ENCODE data around the gene ARHGEF2. TPM values are rescaled to one million over a fixed set of nuclear protein-coding genes. Genes with fewer than 3 reads are reported as not detected.

The ARHGEF2 gene
- total and polyA plus RNA-seq, 12 donors, result 22.7 to 79.8 (median 56.9) TPM

GRCh38 chr1:155942578-155943141, 35.7 kb downstream of the ARHGEF2 start:
- intact Hi-C loops (cut with DNase I), result loop anchor here in 6 of 10 donors (5.0 kb wide), 3 partner anchors 35 to 45 kb away; partner anchors contain the start of gene ARHGEF2 (in 4 of the 6)
- Histone ChIP-seq H3K9me3 (no peaks in the 10 kb centered on the region), H3K4me1 (peaks cover 32 to 87% (median 60%) of the 10 kb centered on the region in 9 donors), H3K36me3 (peaks cover 0 to 24% (median 9%) of the 10 kb centered on the region in 9 donors), H3K27me3 (no peaks in the 10 kb centered on the region), H3K27ac (peak overlapping the region in 8 of 10 donors; percentile 11 to 96 (median 86)), H3K4me3 (no peak overlapping the region)
- whole genome bisulfite sequencing, 2 donors, result 80 to 84% methylated on average over 11 of the region's 11 CpGs
- DNase-seq (no peak), ATAC-seq (peak in 2 of 8 donors; percentile 0 to 10)
- no peak for TF ChIP-seq CTCF (IDR thresholded peaks at IDR 0.05)

GRCh38 chr1:155941845-155942531, 36.4 kb downstream of the ARHGEF2 start:
- ATAC-seq, result peak in 2 of 8 donors; percentile 1 to 32
- H3K27ac ChIP-seq, result peak overlapping the region; percentile 46 to 96 (median 85)
- H3K9me3 ChIP-seq, result no peaks in the 10 kb centered on the region
- 78 to 85% methylated on average over 29 of the region's 29 CpGs for WGBS, 2 donors
- no peaks in the 10 kb centered on the region for H3K27me3 ChIP-seq
- peak overlapping the region in 1 of 10 donors; percentile 14 for H3K4me3 ChIP-seq
- H3K36me3 ChIP-seq, result peaks cover 0 to 17% (median 4%) of the 10 kb centered on the region in 9 donors
- DNase-seq, result no peak
- TF ChIP-seq CTCF (IDR thresholded peaks at IDR 0.05), result no peak
- peaks cover 32 to 87% (median 60%) of the 10 kb centered on the region in 9 donors for H3K4me1 ChIP-seq
- intact Hi-C loops (cut with DNase I), result loop anchor here in 6 of 10 donors (5.0 kb wide), 3 partner anchors 35 to 45 kb away; partner anchors contain the start of gene ARHGEF2 (in 4 of the 6)

GRCh38 chr1:155940993-155941844, 37.1 kb downstream of the ARHGEF2 start, which contains the start of gene RXFP4:
TSS of gene RXFP4 (plus strand) at chr1:155941638. CDS start at chr1:155941710, 72 bp downstream.
- H3K4me1 ChIP-seq, result peaks cover 32 to 80% (median 60%) of the 10 kb centered on the region in 9 donors
- no peak for DNase-seq

More at GRCh38 chr1:155940993-155941844, 37.1 kb downstream of the ARHGEF2 start, which contains the start of gene RXFP4:
- no peak for TF ChIP-seq CTCF (IDR thresholded peaks at IDR 0.05)
- Histone ChIP-seq H3K9me3 (no peaks in the 10 kb centered on the region), H3K27ac (peak within 1 kb of the TSS; percentile 80 to 96 (median 85)), H3K36me3 (peaks cover 0 to 10% (median 0%) of the 10 kb centered on the region in 9 donors), H3K4me3 (peak within 1 kb of the TSS in 1 of 10 donors; percentile 14), H3K27me3 (no peaks in the 10 kb centered on the region)
- ATAC-seq, result peak; percentile 14 to 53 (median 21)
- intact Hi-C loops (cut with DNase I), result loop anchor here in 6 of 10 donors (5.0 kb wide), 3 partner anchors 36 to 46 kb away; partner anchors contain the start of gene ARHGEF2 (in 4 of the 6)
- 38 to 44% methylated on average over 11 of the region's 11 CpGs for WGBS, 2 donors
